Measurements from ENCODE around the gene COL27A1. TPM values are rescaled to one million over a fixed set of nuclear protein-coding genes. Genes with fewer than 3 reads are reported as not detected.
A peak's percentile ranks its signal among the peaks of the same experiment; 100 is the strongest.

The COL27A1 gene
- total RNA-seq, 2 experiments from 2014 or later = 0.15 to 0.30 TPM

DNA sequence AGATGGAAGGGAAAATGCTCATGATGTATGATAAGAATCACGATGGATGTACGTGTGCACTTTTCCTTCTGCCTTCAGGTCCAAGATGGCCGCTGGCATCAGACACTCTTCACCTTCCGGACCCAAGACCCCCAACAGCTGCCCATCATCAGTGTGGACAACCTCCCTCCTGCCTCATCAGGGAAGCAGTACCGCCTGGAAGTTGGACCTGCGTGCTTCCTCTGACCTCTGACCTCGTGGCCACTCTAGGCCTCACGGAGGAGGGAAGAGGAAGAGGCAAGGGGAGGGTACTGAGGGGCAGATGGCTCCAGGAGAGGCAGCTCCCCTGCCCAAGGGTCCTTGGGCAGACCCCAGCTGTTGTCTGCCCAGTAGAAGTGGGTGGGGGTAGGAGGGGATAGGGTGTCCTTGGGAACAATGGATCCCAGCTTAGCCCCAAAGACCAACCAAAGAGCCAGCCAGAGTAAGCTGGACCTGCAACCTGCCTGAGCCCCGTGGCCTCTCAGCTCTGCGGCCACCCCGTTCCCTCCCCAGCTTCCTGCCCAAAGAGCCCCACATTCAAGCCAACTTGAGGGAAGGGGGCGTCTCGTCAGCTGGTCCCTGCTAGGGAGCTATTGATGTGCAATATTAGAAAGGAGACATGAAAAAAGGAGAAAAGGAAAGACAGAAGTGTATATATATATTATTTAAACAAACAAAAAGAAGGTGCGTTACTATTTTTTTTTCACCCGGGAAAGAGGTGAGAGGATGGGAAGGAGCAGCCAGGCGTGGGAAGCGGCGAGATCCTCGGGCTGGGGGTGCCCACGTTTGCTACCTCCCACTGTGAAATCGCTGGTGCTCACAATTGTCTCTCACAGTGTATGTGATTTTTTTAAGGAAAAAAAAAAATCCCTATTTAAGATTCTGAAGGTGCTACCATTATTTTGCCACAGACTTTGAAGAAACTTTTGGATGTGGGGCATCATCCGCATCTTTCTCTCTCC lies 155.4 kb downstream of the COL27A1 start:
- H3K4me1 Mint-ChIP-seq = no peaks in the 10 kb centered on the region
- no peak overlapping the region for H3K4me3 Mint-ChIP-seq
- CTCF ChIA-PET = interaction anchor here (0.9 kb wide), 1 partner anchor 229 kb away, joined by 3 read pairs; no protein-coding TSS in a partner anchor
- DNase-seq = peak; percentile 28
- ATAC-seq = no peak
- H3K36me3 Mint-ChIP-seq = no peaks in the 10 kb centered on the region
- no peaks in the 10 kb centered on the region for H3K27me3 Mint-ChIP-seq
- no peak overlapping the region for H3K27ac Mint-ChIP-seq
- no peaks in the 10 kb centered on the region for H3K9me3 Mint-ChIP-seq (ENCODE audit: low read depth)

DNA sequence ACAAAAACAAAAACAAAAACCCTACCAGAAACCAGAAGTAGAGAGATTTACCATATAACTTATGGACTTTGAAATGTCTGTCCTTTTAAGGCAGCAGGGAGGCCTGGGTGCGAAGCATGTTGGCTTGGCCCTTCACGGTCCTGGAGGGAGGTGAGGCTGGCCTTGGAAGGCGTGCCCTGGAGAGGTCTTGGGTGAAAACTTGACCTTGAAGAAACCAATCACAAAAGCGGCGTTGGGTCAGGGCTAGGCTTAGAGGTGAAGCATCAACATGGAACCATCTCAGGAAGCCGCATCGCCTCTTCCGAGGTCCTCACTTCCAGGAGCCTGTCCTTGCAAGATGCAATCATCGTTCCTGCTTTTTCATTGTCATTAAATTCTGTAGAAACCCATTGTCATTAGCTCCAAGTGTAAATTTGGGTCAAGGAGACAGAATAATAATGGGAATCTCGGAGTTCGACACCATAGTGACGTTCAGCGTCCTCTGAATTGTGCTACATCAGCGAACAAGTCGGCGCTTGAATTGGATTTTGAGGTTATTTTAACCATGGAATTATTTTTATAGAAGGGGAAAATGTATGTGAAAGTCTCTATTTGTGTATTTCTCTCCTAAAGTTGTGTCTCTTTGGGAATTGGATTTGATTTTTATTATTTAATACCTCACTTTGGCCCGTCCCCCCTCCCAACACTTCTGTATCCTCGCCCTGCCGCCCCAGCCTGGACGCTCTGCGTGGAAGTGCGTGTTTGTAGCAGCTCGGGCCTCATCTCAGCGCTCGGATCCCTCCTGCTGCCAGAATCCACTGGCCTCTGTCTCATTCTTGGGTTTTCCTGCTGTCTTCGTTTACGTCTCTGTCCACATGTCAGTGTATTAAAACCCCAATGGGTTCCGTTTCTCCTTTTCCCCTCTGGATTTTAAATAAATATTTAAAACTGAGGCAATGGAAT lies 156.5 kb downstream of the COL27A1 start:
- H3K9me3 Mint-ChIP-seq (ENCODE audit: low read depth) = no peaks in the 10 kb centered on the region
- H3K36me3 Mint-ChIP-seq = no peaks in the 10 kb centered on the region
- no peaks in the 10 kb centered on the region for H3K27me3 Mint-ChIP-seq
- CTCF ChIA-PET = interaction anchor here (0.7 kb wide), 1 partner anchor 37 kb away, joined by 3 read pairs; no protein-coding TSS in a partner anchor
- DNase-seq = peak; percentile 37
- H3K27ac Mint-ChIP-seq = no peak overlapping the region
- no peaks in the 10 kb centered on the region for H3K4me1 Mint-ChIP-seq
- H3K4me3 Mint-ChIP-seq = no peak overlapping the region
- no peak for ATAC-seq

DNA sequence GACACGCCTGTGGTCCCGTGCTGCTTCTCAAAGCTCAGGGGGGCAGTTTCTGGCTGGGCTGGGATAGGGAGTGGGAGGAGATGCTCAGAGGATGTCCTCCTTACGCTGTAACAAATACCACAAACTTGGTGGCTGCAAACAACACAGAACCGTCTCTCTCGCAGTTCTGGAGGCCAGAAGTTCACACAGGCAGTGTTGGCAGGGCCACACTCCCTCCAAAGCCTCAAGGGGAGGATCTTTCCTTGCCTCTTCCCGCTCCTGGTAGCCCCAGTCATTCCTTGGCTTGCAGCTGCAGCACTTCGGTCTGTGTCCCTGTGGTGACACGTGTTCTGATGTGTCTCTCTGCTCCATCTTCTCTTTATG lies 157.2 kb downstream of the COL27A1 start:
- Mint-ChIP-seq H3K4me1 (peaks cover 1% of the 10 kb centered on the region), H3K36me3 (no peaks in the 10 kb centered on the region), H3K9me3 (ENCODE audit: low read depth) (no peaks in the 10 kb centered on the region), H3K27me3 (no peaks in the 10 kb centered on the region), H3K4me3 (no peak overlapping the region), H3K27ac (no peak overlapping the region)
- ATAC-seq (no peak), DNase-seq (no peak)
- CTCF ChIA-PET = interaction anchor here (0.7 kb wide), 1 partner anchor 38 kb away, joined by 3 read pairs; no protein-coding TSS in a partner anchor

DNA sequence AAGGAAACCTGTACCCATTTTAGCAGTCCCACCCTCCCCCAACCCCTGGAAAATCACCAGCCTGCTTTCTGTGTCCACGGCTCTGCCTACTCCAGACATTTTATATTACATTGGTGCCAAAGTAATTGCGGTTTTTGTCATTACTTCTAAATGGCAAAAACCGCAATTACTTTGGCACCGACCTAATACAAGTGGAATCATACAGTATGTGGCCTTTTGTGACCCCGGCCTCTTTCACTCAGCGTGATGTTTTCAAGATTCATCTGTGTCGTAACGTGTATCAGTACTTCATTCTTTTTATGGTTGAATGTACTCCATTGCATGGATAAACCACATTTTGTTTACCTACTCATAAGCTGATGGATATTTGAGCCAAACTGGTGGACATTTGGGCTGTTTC lies 157.8 kb downstream of the COL27A1 start:
- H3K9me3 Mint-ChIP-seq (ENCODE audit: low read depth) = no peaks in the 10 kb centered on the region
- no peak overlapping the region for H3K4me3 Mint-ChIP-seq
- no peaks in the 10 kb centered on the region for H3K27me3 Mint-ChIP-seq
- DNase-seq (no peak), ATAC-seq (no peak)
- CTCF ChIA-PET = no interaction called here
- no peaks in the 10 kb centered on the region for H3K36me3 Mint-ChIP-seq
- no peak overlapping the region for H3K27ac Mint-ChIP-seq
- peaks cover 6% of the 10 kb centered on the region for H3K4me1 Mint-ChIP-seq

DNA sequence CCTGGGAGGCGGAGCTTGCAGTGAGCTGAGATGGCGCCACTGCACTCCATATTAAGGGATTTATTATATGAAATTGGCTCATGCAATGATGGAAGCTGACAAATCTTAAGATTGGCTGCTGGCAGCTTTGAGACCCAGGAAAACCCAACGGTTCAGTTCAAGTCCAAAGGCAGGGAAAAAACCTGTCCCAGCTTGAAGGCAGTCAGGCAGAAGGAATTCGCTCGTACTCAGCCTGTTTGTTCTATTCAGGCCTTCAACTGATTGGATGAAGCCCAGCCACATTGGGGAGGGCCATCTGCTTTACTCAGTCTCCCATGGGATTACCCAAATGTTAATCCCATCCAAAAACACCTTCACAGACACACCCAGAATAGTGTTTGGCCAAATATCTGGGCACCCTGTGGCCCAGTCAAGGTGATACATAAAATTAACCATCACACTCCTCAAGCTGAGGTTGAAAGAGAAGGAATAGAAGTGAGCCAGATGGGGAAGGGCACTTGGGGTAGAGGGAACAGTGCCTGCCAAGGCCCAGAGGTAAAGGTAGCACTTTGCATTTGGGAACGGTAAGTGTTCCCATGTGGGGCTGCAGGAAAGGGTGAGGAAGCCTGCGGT lies 159.0 kb downstream of the COL27A1 start:
- CTCF ChIA-PET = interaction anchor here (0.8 kb wide), 1 partner anchor 339 kb away, joined by 3 read pairs; no protein-coding TSS in a partner anchor
- ATAC-seq = no peak
- H3K4me1 Mint-ChIP-seq = peaks cover 7% of the 10 kb centered on the region
- H3K27ac Mint-ChIP-seq = no peak overlapping the region
- no peak overlapping the region for H3K4me3 Mint-ChIP-seq
- DNase-seq = no peak
- H3K27me3 Mint-ChIP-seq = peaks cover 4% of the 10 kb centered on the region
- H3K9me3 Mint-ChIP-seq (ENCODE audit: low read depth) = no peaks in the 10 kb centered on the region
- H3K36me3 Mint-ChIP-seq = no peaks in the 10 kb centered on the region

DNA sequence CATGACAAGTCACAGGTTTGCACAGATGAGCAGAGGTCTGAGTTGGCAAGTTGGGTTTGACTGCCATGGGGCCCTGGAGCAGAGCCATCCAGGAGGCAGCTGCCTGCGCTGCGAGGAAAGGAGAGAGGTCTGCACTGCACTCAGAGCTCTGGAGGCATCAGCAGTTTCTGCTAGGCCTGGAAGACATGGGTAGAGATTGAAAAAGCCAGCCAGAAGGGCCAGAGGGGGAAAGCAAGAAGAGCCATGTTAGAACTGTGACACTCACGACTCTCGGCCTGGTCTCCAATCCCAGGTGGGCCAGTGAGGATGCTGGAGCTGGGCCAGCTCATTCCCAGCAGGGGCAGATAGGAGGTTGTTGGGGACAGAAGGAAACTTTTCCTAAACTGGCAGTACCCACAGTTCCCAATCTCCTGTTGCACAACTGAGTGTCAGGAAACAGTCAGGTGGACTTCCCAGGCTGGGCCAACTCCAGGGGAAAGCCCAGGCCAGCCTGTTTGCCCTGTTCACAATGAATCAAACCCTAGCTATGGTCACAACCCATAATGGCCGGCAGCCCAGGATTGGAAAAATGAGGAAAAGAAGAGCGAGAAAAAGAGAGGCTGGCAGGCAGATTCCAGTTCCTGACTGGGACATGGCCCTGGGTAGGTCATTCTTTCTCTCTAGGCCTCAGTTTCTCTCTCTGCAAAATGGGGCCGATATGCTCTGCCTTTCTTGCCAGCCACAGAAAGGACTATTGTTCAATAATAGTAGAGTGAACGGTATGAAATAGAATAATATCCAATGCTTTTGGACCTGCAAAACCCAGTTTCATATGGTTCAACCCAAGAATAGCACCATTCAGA lies 159.8 kb downstream of the COL27A1 start:
- ATAC-seq = no peak
- Mint-ChIP-seq H3K4me3 (no peak overlapping the region), H3K27me3 (peaks cover 4% of the 10 kb centered on the region), H3K36me3 (no peaks in the 10 kb centered on the region), H3K4me1 (peaks cover 7% of the 10 kb centered on the region), H3K9me3 (ENCODE audit: low read depth) (no peaks in the 10 kb centered on the region), H3K27ac (no peak overlapping the region)
- DNase-seq = no peak
- CTCF ChIA-PET = interaction anchor here (0.8 kb wide), 1 partner anchor 338 kb away, joined by 3 read pairs; no protein-coding TSS in a partner anchor

DNA sequence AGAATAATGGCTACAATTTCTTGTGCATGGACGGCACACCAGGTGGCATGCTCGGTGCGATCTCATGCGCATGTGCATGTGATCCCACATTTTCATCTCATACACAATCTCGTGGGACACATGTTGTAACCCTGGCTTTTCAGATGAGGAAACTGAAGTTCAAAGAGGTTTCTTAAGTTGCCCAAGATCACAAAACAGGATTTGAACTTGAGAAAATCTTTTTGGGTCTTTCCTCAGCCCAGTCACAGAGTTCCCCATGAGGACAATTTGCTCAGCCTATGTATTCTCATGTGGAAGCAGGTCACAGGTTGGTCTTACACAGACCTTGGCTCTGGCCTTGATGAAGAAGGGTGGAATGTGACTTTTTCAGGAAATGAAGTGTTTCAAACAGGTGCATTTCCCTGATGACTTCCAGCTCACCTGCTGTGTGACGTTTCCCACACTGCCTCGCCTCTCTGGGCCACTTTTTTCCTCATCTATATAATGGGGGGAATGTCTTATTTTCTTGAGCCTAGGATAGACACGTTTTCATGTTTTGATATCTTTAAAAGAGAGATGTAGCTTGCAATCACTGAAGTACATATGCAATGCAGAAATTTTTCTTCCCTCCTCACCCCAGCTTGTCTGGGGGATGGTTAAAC lies 160.5 kb downstream of the COL27A1 start:
- Mint-ChIP-seq H3K27me3 (peaks cover 4% of the 10 kb centered on the region), H3K4me3 (no peak overlapping the region), H3K36me3 (no peaks in the 10 kb centered on the region), H3K27ac (no peak overlapping the region), H3K9me3 (ENCODE audit: low read depth) (no peaks in the 10 kb centered on the region), H3K4me1 (peaks cover 7% of the 10 kb centered on the region)
- DNase-seq (no peak), ATAC-seq (no peak)
- CTCF ChIA-PET = no interaction called here

DNA sequence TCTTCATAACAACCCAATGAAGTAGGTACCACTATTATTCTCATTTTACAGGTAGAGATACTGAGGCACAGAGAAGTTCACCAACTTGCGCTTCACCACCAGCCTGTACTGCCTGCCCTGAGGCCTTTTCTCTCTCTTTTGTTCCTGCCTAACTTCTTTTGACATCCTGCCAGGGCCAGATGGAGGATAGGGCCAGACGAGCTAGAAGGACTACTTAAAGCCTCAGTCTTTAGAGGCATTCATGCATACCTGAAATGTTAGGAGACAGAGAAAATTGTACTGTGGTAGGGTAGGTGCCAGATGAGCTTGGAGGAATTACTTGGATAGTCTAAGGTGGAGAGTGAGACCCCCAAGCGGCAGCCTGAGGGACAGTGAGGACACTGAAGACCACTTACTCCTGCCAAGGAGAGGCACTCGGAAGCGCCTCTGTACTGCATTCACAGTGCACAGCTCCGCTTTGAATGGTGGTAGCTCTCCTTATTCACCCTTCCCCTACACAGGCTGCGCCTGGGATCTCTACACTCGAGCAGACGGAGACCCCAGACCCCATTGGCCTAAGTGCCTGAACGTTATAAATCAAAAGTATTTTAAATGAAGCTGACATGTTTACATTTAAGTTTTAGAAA lies 161.4 kb downstream of the COL27A1 start:
- Mint-ChIP-seq H3K27me3 (peaks cover 4% of the 10 kb centered on the region), H3K9me3 (ENCODE audit: low read depth) (no peaks in the 10 kb centered on the region), H3K4me1 (peaks cover 7% of the 10 kb centered on the region), H3K4me3 (no peak overlapping the region), H3K27ac (no peak overlapping the region), H3K36me3 (no peaks in the 10 kb centered on the region)
- ATAC-seq (no peak), DNase-seq (no peak)
- CTCF ChIA-PET = interaction anchor here (0.7 to 1.0 kb wide), 2 partner anchors 26 to 89 kb away, joined by 3 read pairs; no protein-coding TSS in a partner anchor

DNA sequence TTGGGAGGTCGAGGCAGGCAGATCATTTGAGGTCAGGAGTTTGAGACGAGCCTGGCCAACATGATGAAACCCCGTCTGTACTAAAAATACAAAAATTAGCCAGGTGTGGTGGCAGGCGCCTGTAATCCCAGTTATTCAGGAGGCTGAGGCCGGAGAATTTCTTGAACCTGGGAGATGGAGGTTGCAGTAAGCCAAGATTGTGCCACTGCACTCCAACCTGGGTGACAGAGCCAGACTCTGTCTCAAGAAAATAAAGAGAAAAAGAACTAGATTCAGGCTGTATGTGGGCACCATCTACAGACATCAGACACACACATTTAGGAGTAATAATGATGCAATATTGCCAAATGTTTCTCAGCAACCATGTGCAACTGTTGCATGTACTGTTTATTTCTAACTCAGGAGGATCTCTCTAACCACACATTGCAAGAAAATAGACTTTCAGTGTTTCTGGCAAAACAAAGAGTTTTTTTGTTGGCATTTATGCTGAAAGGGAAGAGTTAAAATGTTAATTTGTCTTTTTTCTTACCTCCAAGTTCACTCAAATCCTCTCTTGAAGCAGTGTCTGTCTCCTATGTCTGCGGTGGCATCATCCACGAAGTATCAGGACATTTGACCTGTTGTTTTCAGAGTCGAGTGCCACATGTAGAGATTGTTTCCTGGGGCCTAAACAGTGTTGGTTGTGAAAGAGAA lies 162.5 kb downstream of the COL27A1 start:
- CTCF ChIA-PET = no interaction called here
- no peaks in the 10 kb centered on the region for H3K9me3 Mint-ChIP-seq (ENCODE audit: low read depth)
- H3K27me3 Mint-ChIP-seq = peaks cover 8% of the 10 kb centered on the region
- H3K27ac Mint-ChIP-seq = no peak overlapping the region
- peaks cover 8% of the 10 kb centered on the region for H3K4me1 Mint-ChIP-seq
- H3K4me3 Mint-ChIP-seq = no peak overlapping the region
- no peak for ATAC-seq
- DNase-seq = no peak
- H3K36me3 Mint-ChIP-seq = no peaks in the 10 kb centered on the region

DNA sequence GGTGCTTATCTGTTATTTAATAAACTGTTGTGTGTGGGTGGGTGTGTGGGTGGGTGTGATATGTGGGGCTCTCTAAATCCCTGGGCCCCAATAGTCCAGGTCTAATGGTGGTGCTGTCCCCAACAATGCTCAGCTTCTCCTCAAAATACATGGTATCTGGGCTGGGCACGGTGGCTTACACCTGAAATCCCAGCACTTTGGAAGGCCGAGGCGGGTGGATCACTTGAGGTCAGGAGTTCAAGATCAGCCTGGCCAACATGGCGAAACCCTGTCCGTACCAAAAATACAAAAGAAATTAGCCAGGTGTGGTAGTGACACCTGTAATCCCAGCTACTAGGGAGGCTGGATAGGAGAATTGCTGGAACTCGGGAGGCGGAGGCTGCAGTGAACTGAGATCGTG lies 163.1 kb downstream of the COL27A1 start:
- Mint-ChIP-seq H3K27me3 (peaks cover 8% of the 10 kb centered on the region), H3K4me1 (peaks cover 8% of the 10 kb centered on the region), H3K9me3 (ENCODE audit: low read depth) (no peaks in the 10 kb centered on the region), H3K27ac (no peak overlapping the region), H3K4me3 (no peak overlapping the region), H3K36me3 (no peaks in the 10 kb centered on the region)
- CTCF ChIA-PET = interaction anchor here (0.8 kb wide), 1 partner anchor 10 kb away, joined by 3 read pairs; no protein-coding TSS in a partner anchor
- no peak for DNase-seq
- no peak for ATAC-seq

DNA sequence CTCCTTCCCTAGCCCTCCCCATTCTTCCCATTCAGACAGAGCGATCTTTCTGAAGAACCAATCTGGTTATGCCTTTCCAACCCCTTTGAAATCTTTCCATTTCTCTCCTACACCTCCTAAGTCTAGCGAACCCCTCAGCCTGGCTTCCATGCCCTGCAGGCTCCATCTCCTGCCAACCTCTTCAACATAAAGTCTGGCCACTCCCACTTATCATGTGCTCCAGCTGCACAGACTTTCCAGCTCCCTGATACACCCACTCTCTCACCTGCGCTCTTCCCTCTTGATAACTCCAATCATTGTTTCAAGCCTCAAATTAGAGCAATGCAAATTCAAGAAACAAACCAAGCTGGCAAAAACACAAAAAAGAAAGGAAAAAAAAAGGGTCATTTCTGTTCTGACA lies 163.8 kb downstream of the COL27A1 start:
- Mint-ChIP-seq H3K36me3 (no peaks in the 10 kb centered on the region), H3K27me3 (peaks cover 8% of the 10 kb centered on the region), H3K9me3 (ENCODE audit: low read depth) (no peaks in the 10 kb centered on the region), H3K4me1 (peaks cover 8% of the 10 kb centered on the region), H3K4me3 (no peak overlapping the region), H3K27ac (no peak overlapping the region)
- no peak for ATAC-seq
- no peak for DNase-seq
- CTCF ChIA-PET = interaction anchor here (0.8 kb wide), 1 partner anchor 9 kb away, joined by 3 read pairs; no protein-coding TSS in a partner anchor

Measured in activated CD8-positive, alpha-beta memory T cell treated with anti-CD3 and anti-CD28 coated beads, Interleukin-2, amount 10 ng/mL, durations not matched to agents 7 days and 5 days (primary cell).